GM21360 (cell line): ENCODE measurements around the gene LDAH.

ENCODE experiments used
- ATAC-seq: cut with Tn5 transposase; IDR thresholded peaks from one replicate; pipeline ENCODE4 v1.9.1; 2021; ENCODE audit warnings: mild to moderate bottlenecking, moderate library complexity; ENCODE audit not compliant: unreplicated experiment

The LDAH gene

GRCh38 chr2:20656561-20656960 lies 166.3 kb downstream of the LDAH start:
- ATAC-seq = no peak

DNA sequence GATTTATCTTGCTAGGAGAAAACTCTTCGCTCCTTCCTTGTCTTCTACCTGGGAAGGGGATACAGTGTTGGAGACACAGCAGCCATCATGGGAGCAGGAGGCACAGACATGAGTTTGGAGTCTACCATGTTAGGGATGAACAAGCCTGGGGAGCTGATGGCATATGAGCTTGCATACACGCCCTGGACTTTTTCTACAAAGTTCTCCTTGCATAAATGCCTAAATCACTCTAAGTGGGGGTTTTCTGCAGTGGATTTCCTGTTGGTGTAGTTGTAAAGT lies 168.4 kb downstream of the LDAH start:
- ATAC-seq = no peak

DNA sequence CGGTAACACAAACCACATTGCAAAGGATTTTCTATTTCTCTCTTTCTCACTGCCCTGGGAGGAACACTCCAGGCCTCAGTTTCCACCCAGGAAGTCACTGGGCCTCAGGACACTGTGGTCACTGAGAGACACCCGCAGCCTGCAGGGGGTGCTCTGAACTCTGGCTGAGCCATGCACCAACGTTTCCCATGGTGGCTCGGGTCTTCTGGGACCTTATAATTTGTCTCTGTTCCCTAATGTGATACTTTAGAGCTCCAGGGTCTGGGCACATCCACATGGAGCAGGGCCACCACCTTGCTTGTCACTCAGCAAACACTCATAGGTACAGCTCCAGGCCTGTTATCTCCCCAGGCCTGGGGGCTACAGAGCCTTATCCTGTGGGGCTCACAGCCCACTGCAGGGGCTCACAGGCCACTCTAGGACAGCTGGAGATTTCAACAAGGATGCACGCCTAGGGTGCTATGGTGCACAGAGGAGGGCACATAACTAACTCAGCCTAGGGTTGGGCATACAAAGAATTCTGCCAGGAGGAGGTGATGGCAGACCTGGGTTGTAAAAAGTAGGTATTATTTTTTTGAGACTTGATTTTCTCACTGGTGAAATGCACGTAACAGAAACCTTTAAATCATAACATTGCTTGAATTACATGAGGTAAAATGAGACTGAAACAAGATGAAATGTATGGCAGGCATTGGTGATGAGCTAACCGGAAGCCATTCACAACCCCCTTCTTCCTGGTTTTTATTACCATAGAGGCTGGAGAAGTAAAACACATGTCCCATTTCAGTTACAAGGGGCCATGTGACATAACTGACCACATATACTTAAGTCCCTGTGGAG lies 169.0 kb downstream of the LDAH start:
- ATAC-seq = no peak

GRCh38 chr2:20652673-20653575 lies 170.0 kb downstream of the LDAH start:
- no peak for ATAC-seq

GRCh38 chr2:20652141-20652540 lies 170.8 kb downstream of the LDAH start:
- no peak for ATAC-seq

- no peak for ATAC-seq
Measured at GRCh38 chr2:20651731-20652099, 171.2 kb downstream of the LDAH start.

GRCh38 chr2:20650877-20651730 lies 171.8 kb downstream of the LDAH start, which contains the start of gene HS1BP3:
HS1BP3 (minus strand) TSS chr2:20651098; CDS start chr2:20651063, 35 bp downstream.
- ATAC-seq = peak; percentile 95

GRCh38 chr2:20650393-20650876 lies 172.5 kb downstream of the LDAH start:
- peak; percentile 11 for ATAC-seq

GRCh38 chr2:20649976-20650375 lies 172.9 kb downstream of the LDAH start:
- no peak for ATAC-seq

DNA sequence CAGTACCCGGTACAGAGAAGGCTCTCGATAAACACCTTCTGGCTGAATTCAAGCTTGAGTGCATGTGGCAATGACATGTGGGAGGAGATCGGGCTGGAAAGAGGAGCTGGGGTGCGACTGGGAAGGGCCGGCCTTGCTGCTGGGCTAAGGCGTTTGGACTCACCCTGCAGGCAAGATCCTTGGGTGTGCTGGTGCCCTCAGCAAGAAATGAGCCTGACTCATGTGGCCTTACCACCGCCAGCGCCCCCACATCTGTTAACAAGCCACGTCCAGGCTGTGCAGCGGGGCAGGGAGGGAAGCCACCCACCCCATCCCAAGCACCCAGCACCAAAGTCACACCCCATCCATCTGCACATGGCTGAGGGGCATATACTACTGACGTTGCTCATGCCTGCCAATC lies 173.3 kb downstream of the LDAH start:
- ATAC-seq = no peak

DNA sequence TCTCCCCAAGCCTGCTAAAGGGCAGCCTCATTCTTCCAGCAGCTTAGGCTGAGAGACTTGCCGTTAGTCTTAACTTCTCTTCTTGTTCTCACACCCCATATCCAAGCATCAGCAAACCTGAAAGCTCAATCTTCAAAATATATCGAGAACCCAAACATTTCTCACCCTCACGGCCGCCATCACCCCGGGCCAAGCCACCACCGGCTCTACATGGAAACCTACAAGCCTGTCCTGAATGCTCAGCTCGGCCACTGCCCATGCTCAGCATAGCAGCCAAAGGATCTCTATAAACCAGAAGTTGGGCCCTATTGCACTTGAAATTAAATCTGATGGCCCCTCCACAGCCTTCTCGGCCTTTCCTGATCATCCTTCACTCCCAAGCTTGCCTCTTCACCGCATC lies 174.1 kb downstream of the LDAH start:
- ATAC-seq = no peak

DNA sequence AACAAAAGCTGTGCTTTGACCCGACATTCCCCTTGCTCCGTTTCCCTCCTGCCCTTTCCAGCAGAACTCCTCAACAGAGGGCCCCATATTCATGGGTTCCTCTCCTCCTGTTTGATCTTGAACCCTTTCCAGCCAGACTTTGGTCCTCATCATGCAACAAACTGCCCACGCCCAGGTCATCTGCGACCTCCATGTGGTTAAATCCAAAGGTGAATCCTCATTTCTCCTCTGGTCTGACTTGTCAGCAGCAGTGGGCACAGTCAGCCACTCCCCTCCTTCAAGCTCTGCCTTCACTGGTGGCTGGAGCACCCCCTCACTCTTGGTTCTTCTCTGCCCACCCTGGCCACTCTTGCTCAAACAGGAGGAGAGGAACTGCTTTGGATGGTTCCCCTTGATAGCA lies 174.7 kb downstream of the LDAH start:
- ATAC-seq = no peak

DNA sequence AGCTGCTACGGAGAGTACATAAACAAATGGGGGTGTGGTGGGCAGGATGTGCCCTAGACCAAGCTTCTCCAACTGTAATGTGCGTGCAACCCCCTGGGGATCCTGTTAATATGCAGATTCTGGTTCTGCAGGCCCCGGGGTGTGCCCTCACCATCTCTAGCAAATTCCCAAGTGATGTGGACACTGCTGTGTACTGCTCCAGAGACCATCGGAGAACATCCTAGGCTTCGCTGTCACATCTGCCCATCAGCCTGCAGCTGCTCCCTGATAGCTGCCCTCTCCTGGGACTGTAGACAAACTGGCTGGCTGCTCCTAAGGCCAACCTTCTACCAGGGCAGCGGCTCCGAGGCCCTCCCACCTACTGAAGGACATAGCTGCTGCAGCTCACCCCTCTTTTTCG lies 175.2 kb downstream of the LDAH start:
- no peak for ATAC-seq

GRCh38 chr2:20647211-20647610 lies 175.7 kb downstream of the LDAH start:
- ATAC-seq = no peak

DNA sequence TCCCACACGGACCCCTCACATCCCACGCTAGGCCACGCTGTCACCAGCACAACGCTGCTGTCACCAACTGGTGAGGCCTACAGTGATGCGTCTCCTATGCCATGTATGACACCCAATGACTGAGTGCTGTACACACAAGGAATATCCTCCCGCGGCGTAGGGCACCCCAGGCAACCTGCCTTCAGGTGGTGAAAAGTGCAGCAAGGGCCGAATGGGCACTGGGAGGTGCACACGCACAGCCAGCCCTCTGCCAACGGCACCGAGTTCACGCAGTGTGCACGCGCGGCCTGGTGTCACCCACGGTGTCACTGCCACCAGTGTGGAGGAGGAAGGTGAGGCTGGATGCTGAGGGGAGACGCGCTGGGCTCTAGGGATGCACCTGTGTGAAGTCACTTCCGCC lies 176.5 kb downstream of the LDAH start:
- ATAC-seq = no peak

DNA sequence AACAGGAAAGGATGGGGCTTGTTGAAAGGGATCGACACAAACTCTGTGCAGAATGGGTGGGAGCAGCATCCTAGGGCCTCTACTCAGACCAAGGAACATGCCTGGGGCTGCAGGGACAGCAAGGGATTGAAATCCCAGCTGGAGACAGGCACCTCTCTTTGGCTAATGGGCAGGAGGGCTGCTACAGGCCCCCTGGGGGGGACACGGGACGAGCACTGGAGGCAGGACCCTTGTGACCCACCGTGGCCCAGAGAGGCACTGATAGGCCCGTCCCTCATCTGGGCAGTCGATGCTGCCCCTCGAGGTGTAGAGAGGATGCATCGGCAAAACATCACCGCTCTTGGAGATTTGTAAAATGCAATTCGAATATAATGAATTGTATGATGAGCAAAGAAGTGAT lies 177.1 kb downstream of the LDAH start:
- ATAC-seq = no peak

- ATAC-seq = no peak
Measured at GRCh38 chr2:20645301-20645701, 177.6 kb downstream of the LDAH start.

DNA sequence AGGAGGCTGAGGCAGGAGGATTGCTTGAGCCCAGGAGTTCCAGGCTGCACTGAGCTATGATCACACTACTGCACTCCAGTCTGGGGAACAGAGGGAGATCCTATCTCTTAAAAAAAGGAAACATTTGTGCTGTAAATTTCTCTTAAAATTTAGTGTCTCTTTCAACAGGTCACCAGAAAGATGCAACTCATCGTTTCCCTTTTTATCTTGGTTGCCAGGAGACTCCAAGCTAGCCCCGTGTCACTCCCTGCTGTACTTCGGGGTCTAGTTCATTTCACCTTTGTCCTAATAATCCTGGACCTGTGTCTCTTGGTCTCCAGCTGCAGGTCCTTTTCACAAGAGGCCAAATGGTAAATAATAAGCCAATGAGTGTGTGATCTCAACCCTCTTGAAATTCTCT lies 179.1 kb downstream of the LDAH start:
- no peak for ATAC-seq

DNA sequence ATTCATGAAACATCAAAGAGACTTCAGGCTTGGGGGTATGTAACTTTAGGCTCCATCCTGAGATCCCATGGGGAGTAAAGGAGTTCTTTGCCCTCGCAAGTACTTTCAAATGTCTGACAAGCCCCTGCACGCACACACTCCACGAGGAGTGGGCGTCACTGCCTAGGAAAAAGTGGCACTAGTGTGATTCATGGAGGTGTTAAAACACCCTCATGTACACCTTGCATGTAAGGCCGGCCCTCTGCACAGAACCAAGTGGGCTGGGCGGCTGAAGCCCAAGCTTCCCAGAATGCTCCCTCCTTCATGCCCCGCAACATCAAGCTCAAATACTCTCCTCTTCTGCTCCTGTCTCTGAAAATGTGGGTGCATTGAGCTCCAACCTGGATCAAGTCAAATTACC lies 179.8 kb downstream of the LDAH start:
- no peak for ATAC-seq

DNA sequence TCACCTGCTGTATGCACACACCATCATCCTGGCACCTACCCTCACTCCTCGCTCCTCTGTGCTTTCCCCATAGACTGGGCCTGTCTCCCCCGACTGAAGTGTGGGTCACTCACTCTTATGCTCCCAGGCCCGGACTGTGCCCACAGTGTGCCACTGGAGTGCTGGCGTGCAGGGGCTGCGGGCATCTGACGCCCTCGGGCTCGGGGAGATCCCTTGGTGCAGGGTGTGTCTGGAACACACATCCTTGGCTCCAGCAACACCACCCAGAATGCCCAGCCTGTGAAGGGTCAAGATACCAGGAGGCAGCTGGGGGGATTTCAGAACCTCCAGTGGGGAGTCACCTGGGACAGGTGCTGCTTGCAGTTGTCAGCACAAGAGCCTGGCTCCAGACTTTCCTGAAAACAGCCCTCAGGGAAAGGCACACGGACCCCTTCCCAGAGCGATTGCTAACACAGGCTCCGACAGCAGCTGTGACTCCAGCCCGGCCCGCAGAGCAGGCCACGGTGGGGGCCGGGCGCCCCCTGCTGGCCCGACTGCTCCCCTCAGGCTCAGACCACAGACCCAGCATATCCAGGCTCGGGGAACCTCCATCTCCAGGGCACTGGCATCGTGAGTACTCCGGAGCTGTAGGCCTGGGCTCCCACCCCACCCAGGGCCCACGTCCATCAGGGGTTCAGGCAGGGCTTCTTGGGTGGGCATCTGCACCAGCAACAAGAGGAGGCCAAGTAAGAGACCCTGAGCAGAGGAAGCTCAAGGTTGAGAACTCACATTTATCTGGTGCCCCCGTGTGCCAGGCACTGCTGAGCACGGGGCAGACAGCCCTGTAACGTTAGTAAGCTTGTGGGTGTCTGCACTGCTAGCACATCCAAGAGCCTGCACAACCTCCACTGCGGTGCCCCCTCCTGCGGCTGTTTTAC lies 180.6 kb downstream of the LDAH start:
- peak; percentile 97 for ATAC-seq
